ENCODE measurements around the gene BUD23.

BUD23 gene

DNA sequence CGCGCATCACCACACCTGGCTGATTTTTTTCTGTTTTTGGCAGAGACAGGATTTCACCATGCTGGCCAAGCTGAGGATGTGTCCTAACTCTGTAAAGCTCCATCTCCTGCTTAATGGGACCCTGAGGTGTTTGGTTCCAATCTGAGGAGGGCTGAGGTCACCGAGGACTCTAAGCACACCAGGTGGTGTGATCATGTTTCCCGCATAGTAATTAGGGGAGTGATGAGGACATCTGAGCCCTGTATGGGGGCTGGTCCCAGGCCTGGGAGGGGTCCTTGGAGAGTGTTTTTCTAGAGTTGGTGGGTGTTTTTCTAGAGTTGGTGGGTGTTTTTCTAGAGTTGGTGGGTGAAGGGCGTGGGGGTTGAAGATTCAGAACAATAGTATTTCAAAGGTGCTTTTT, 58.2 kb downstream of the BUD23 start:
- DNase-seq (ENCODE audit: low read depth in 2 of 2): no peak

DNA sequence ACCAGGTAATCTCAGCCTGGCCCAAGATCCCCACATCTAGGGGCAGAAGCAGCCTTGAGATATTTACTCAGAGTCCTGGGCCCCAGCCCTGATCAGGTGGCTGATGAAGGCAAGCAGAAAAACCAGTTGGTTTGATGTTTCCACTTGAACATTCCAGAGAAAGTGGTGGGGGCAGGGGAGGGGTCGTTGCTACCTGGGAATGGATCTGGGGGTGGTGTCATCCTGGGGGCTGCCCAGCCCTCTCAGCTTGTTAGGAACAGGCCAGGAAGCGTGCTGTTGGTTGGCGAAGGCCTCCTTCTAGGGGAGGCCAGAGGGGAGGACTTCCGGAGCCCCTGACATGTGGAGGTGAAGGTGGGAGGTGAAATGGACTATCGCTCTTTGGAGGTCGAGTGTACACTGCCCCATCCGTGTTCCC, 58.9 kb downstream of the BUD23 start:
- no peak for DNase-seq (ENCODE audit: low read depth in 2 of 2)

DNA sequence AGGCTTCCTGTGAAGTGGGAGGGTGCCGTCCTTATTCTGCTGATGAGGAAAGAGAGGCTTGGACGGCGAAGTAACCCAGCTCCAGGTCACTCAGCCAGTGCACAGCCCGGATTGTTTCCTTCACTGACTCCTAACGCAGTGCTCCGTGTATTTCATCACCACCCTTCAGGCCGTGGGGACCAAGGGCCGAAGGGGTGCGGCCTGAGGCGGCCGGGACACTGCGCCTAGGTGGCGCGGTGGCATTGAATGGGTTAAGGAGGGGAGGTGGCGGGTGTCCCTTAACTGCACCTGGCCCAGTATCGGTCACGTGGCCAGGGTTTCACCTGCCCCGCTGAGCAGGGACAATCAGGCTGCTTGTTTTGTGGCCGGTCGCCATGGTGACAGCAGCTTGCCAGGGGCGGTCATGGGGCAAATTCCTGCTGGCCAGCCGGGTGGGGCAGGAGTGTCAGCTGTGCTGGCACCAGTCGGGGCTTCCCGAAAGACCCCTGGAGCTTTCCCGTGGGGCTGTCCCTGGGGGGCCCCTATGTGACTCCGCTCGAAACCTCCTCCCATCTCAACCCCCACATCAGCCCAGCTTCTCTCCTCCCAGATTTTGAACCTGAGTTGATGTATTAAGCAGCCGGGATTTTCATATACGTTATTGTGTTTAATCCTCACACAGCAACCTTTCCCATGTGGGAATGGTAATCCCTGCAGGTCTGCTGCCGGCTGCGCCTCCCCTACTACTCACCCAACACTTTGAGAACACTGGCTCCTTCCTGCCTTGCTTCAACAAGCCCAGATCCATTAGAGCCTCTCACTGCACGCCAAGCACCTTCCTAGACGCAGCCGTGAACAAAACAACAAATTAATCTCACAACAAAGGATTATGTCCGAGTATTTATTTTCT, 59.6 kb downstream of the BUD23 start:
- no peak for DNase-seq (ENCODE audit: low read depth in 2 of 2)

DNA sequence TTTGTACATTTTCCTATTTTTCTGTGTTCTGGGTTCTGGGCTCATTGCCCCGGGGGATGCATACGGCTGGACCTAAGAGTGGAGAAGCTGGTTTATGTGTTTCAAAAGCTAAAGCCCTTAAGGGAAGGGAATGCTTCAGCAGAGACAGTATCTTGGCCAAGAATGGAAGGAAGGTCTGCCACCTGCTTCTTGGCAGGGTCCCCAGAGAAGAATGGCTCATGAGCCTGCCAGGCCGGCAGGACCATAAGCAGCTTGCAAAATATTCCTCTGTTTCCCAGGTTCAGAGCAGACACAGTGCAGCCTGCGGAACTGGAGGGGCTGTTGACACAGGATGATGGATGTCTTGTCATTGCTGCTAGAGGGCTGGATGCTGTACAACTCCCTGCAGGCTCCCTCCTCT, 63.0 kb downstream of the BUD23 start:
- no peak for DNase-seq (ENCODE audit: low read depth in 2 of 2)

Data from stimulated activated CD8-positive, alpha-beta memory T cell treated with anti-CD3 and anti-CD28 coated beads, Interleukin-15, amount 100 ng/mL, for 48 hours (primary cell).